GM19463 (cell line): ENCODE measurements around the gene H19.

Experiments used
- ATAC-seq: cut with Tn5 transposase; IDR thresholded peaks from one replicate; pipeline ENCODE4 v1.9.1; 2021; ENCODE audit warnings: mild to moderate bottlenecking, moderate library complexity; ENCODE audit not compliant: unreplicated experiment

H19 gene

DNA sequence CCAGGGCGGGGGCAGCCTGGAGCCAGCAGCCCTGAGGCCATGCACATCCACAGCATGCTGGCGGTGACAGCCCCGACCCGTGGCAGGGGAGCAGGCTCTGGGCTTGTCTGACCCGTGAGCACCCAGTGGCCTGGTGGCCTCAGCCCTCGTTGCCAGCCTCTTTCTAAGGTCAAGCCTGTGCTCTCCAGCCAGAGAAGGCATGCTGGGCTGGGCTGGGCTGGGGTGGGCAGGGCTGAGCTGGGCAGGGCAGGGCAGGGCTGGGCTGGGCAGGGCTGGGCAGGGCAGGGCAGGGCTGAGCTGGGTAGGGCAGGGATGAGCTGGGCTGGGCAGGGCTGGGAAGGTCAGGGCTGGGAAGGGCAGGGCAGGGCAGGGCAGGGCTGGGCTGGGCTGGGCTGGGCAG lies 10.6 kb downstream of the H19 start:
- no peak for ATAC-seq

DNA sequence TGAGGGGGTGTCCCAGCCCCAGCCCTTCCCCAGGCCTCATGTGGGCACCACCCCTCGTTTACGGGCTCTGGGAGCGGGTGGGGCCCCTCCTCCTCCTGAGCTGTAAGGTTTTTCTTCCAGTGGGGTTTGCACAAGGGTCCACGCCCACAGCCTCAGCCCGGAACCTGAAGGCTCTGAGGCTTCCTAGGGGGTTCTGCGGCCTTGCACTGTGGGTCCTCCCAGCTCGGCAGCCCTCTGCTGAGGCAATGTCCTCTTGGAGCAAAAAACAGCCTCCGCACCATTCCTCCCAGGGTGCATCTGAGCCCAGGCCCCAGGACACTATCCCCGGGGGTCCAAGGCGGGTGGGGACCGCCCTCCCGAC lies 14.1 kb downstream of the H19 start:
- no peak for ATAC-seq

DNA sequence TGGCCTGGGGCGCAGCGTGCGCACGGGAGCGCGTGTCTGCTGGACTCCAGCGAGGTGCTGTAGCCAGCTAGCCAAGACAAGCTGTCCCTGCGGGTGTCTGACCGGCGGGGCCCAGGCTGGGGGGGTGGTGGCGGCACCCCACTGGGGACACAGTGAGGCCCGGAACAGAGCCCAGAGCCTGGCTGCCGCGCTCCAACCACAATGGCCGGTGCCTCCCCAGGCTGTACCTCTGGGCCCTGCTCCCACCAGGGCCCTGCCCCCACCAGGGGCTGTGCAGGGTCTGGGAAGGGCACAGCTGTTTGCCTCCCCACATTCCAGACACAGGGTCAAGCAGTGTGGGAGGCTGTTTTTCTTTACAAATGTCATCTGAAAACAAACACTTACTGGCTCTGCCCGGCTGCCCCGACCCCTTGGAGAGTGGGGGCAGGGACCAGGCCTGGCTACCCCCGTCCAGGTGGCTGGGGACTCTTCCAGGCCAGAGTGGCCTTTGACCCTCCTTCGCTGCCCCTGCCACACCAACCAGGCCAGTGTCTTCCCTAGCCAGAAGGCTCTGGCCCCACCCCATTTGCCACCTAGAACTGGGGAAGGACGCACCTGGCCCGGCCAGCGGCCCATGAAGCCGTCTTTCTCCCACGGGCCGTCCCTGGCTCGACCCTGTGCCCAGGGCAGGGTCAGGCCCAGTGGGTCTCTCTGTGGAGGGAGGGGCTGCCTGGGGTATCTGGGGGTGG lies 14.6 kb downstream of the H19 start:
- no peak for ATAC-seq

DNA sequence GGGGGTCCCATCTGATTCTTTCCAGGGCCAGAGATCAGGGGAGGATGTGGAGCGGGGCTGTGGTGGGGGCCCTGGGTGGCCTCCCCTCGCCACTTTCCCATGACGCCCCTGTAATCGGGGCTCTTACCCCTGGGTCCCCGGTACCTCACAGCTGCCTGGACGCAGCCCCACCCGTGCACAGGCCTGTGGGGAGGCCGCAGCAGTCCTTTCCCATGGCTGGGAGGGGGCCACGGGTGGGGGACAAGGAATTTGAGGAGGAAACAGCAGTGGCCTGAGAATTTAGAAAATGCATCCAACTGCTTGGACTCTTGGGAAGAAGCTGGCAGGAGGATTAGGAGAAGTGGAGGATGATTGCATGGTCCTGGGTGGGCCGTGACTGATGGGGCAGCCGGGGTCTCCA lies 18.0 kb downstream of the H19 start:
- no peak for ATAC-seq

DNA sequence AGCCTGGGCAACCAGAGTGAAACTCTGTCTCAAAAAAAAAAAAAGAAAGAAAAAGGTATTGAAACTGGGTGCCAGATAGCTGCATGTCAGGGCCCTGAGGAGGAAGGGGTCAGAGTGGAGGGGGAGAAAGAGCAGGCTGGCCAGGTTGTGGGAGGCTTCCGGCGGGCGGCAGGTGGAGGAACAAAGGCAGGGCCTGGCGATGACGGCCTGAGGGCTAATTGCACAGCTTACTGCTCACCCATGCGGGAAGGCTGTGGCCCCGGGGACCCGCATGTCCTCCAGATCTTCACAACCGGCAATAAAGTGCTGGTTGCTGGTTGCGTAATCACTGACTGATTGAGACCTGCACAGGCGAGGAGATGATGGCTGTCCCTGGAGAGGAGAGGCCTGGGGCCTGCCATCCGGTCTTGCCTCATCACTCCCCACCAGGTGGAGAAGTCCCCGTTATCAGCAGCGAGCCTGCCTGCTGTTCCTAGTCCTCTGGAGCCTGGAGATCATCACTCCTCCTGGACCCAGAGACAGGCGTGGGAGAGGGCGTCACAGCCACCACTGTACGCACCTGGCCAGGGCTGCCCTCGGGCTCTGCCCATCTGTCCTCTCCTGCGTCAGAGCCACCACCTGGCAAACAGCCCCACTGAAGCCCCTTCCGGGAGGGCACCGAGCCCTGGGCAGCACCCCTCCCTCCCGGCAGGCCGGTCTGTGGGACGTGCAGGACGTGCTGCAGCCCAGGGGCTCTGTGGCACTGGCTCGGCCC lies 18.7 kb downstream of the H19 start:
- ATAC-seq: no peak

DNA sequence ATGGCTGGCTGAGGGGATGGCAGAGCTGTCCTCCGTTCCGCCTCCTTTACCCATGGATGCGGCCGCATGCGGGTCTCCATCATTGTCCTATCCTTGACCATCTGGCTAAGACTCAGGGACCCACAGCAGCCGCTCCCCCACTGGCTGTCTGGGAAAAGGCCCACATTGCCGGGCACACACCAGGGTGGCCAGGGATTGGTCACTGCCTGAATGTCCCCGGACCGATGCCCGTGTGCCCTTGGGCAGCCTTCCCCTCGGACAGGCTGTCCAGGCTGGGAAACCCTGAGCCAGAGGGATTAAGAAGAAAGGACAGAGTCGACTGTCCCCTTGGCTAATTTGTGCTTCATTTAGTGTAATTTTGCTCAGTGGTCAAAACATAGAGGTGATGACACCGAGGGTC lies 22.5 kb downstream of the H19 start:
- no peak for ATAC-seq

DNA sequence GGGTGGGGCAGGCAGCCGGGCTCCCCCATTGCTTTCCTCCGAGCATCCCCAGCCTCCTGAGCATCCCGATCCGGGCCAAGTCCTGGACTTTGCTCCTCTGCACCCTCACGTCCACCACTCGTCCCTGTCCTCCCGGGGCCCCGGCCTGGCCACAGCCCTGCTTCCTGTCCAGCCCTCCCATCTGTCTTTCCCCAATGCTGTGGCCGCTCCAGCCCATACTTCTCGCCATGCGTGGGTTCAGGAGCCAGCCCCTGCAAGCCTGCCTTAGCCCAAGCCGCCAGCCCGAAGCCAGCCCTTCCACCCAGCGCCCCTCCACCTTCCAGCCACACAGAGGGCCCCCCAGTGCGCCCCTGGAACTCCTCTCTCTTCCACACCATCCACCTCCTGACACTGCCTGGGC lies 26.7 kb downstream of the H19 start:
- no peak for ATAC-seq

DNA sequence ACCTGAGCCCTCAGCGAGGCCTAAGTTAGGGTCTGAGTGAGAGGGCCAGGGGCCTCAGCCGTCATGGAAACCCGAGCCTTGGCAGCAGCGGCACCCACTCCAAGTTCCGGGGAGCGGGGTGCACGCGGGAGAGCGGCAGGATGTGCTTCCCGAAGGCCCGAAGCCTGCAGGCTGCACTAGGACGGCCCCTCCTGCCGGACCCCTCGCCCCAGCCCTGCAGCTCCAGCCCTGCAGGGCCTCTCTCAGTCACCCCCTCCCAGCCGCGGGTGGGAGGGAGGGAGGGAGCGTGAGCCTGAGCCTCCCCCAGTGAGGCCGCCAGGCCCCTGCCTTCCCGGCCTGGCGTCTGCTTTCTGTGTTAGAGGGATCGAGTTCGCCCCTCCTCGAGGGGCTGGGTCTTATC lies 27.9 kb downstream of the H19 start:
- ATAC-seq: no peak

DNA sequence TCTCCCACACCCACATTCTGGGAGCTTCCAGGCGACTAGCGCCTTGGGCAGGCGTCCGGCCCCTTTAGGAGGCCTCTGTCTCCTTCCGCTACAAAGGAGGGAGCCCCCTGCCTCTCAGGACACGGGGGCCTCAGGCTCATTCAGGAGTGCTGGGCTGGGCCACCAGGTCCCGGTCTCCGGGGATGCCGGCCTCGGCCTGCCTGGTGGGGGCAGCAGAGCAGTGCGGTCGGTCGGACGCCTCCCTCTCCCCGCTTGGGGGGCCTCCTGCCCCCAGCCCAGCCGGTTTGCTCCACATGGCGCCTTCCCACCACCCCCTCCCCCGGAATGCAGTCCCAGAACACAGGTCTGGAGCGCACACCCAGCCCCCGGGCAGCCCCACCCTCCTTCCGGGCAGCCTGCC lies 28.6 kb downstream of the H19 start:
- ATAC-seq: no peak

DNA sequence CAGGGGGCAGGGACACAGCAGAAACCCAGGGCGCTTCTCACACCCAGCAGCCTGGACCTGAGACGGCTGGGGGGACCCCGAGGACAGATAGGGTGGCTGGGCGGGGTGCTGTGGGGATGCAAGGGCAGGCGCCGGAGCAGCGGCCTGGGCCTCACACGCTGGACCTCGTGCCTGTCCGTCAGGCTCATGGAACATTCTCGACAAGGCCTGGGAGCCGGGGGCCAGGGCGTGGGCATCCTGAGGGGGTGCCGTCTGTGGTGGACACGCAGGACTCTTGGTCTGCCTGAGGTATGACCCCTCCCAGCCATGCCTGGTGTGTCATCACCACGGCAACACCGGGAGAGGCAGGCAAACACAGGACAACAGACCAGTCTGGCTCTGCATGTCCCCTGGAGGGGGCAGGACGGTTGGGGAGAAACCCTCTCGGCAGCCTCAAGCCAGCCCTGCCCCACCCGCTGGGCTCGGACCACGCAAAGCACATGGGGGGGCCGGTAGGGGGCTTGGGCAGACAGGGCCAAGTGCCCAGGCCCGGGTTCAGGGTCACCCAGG lies 29.1 kb downstream of the H19 start:
- ATAC-seq: no peak

DNA sequence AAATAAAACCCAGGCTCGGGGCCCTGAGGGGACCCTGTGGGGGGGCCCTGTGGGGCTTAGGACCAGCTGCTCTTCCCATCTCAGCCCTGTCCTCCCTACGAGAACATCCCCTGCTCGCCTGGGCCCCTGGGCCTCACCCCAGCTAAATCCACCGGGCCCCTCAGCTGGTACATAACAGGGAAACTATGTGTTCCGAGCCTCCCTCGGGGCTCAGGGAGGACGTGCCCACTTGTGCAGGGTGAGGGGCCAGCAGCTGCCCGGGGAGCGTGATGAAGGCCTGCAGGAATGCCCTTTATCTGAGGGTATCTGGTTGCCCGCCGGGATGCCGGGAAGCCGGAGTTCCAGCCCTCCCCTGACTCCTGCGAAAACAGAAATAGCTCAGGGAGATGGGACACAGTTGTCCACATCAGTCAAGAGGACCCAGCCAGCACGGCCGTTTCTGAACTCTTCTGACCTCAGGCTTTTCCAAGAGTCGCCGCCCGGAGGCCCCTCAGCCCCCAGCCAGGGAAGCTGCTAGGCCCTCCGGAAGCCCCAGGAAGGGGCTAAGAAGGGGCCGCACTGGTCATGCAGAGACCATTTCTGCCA lies 29.9 kb downstream of the H19 start:
- ATAC-seq: no peak

DNA sequence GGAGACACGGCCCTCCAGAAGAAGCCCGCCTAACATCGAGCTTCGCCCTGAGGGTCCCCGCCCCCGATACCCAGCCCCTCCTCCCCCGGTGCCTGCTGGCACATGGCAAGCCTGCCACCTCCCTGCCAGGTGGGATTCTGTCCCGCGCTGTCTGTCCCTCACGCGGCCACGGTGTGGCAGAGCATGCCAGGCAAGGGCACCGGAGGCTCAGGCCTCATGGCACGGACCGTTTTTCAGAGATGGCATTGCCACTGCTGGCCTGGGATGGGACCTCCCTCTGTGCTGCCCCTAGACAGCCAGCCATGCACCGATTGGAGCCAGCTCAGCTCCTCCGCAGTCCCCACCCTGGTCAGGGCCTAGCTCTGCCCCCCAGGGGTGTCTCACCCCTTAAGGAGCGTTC lies 31.1 kb downstream of the H19 start:
- ATAC-seq: no peak

DNA sequence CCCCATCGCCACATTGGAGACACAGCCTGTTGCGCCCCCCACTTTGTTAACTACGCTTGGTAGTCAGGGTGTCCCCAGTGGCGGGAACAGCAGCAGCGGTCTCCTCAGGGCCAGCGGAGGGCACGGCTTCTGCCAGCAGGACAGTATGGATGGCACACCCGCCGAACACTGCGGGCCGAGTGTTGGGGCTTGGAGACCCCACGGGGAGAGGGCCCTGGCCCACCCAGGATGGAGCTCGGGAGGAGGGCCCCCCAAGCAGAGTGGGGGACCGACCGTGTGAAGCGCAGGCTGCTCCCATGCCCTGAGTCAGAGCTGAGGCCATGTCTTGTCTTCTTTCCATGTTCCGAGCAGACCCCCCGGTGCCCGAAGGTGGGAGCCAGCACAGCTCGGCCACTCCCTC lies 32.7 kb downstream of the H19 start:
- ATAC-seq: no peak

DNA sequence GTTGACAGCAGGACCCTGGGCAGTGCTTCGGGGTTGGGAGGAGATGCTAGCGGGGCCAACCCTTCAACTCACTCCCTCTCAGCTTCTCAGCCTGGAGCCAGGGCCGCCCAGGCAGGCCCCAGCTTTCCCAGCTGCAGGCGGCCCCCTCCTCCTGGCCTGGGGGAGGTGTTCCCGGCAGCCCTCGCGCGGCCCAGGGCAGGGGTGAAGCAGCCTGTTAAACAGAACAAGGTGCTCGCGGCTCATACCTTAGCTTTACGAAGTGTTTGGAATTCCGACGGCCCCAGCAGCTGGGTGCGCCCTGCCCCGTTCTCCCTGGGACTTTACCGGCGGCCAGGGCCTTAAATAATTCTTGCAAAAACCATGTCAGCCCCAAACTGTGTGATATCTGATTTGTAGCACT lies 33.3 kb downstream of the H19 start:
- no peak for ATAC-seq

DNA sequence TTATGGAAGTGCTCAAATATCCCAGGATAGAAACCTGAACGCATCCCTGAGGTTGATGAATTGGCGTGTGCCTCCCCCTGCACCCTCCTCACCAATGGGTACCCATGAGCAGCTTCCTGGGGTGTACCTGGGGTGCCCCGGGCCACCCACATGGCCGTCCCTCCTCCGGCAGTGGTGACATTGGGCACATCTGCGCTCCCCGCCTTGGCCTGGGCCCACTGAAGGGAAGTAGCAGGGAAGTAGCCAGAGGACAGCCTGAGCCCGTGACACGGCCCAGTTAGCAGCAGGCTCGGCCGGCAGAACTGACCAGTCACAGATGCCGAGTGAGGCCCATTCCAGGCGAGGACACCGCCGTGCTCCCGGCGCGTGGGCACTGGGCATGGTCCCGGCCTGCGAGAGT lies 33.8 kb downstream of the H19 start:
- no peak for ATAC-seq

DNA sequence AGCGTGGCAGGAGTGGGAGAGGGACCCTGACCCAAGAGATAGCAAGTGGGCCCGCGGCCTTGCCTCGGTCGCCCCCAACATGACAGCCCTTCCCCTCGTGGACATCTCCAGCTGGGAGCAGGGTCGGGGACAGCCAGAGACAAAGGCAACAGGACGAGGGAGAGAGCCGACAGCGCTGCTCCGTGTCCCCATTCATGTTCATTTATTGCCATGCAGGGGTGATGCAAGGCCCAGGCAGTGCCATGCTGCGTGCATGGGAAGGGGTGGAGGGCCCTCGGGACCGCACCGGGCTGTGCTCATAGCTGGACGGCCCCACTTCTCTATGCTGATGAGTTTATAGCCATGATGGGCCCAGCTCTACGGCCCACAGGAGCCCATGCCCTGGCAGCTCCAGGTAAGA lies 37.9 kb downstream of the H19 start:
- no peak for ATAC-seq

DNA sequence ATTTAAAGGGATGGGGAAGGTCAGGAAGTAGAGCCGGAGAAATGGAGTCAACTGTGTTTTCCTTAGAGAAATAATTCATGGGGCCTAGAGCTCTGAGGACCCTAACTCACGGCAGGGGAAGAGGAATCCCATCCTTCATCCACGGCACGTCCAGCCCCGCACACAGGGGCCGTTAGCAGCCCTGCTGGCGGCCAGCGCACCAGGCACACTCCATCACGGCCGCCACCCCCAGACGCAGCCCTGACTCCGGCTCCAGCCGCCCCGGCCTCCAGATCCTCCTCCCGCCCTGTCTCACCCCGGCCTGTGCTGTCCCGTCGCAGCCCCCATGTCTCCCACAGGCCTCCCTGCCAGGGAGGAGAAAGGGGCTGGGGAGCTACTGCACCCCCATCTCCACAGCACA lies 39.3 kb downstream of the H19 start:
- ATAC-seq: no peak

DNA sequence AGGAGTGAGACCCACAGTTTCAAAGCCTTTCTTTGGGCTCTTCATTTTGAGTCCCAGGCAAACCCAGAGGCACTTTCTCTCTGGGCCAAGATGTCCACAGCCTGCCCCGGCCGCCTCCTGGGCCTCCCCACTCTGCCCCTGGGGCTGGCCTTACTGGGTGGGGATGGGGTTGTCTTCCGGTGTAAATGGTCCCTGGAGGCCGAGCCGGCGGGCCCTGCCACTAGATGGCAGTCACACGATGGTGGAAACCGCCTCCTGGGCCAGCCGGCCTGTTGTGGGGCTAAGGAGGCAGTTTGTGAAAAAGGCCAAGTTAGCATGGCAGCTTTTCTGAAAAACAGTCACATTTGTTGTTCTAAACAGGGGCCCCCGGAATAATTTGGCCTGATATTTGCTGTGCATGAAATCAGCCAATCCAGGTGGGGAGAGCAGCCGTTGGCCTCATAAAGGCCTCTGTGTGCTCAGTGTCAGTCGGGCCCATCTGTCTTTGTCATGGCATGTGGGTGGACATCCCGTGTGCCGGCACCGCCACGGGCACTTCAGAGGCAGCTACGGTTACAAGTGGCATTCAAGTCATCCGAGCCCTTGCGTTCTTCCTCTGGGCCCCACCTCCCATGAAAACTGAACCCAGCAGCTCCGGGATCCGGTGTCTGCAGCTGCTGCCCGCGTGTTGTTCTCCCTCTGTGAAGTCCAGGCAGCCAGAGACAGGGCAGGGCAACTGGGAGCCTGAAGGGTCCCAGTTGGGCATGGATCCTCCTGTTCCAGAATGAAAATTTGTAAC lies 44.0 kb downstream of the H19 start:
- ATAC-seq: no peak

DNA sequence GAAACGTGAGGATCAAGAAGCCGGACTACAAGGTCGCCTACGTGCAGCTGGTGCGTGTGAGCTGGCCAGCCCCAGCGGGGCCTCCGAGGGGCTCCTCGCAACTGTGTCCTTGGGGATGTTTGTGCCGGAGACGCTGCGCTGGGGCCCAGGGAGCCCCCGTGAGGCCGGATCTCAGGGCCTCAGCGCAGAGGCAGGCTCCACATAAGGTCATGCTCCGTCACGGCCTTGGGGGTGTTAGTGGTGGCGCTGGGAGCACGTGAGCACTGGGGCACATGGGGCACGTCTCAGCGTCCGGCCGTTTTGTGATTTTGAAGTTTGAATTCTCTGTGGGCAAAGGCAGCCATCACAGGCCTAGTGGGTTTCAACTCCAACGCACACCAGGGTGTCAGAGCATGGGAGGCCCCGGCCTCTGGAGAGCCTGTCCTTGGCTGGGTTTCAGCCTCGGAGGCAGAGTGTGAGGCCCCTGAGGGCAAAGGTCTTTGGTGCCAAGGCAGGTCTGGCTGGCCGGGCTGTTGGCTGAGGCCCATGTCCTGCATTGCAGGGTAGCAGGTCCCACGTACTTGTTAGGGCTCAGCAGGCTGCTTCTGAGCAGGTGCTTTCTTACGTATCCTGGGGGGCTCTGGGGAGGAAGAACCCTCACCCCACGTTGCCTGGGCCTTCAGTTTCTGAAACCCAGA lies 44.7 kb downstream of the H19 start:
- ATAC-seq: no peak

DNA sequence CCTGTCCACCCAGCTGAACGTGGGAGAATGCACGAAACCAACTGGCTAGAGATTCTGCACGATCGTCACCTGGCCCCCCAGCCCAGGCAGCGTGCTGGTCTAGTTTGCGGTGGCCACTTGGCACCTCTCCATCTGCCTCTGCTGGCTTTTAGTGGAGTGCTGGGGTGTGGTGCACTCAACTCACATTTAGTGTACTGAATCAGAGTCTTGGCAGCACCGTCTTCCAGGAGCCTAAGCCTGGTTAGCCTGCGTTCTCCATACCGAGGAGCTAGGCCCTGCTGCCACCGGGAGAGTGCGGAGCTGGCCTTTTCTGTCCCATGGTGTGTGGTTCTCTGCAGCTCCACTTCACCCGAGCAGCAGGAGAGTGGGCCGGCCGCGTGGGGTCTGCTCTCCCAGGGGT lies 47.7 kb downstream of the H19 start:
- ATAC-seq: no peak

DNA sequence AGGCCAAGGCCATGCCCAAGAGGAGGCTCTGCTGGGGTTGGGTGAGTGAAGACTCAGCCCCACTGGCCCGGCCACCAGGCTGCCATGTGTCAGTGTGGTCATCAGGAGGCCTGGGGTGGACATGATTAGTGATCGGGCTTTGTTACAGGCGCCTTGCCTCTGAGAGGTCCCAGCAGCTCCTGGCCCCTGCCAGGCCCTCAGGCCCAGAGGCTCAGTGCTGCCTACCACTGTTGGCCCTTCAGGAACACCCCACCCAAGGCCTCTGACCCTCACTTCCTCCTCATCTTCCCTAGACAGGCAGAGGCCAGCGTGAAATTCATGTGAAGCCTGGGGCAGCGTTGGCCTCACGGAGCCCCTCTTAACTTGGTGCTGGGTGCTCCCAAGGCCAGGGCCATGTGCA lies 48.3 kb downstream of the H19 start:
- no peak for ATAC-seq
